HG03575 (cell line): ENCODE measurements around the gene PRKG1.
"Not testable (repeated sequence)": the region's sequence is repeated elsewhere in the genome, so short reads cannot be mapped to it uniquely, and the experiment has no call there.

Experiments
- ATAC-seq: cut with Tn5 transposase; IDR thresholded peaks from one replicate; pipeline ENCODE4 v1.9.1; 2021; ENCODE audit not compliant: unreplicated experiment, insufficient number of reproducible peaks, low FRiP score; ENCODE audit errors: extremely low read depth

PRKG1 gene

GRCh38 chr10:51427758-51428157, 353.5 kb downstream of the PRKG1 start:
- ATAC-seq = no peak

- ATAC-seq = no peak
These were observed 356.2 kb downstream of the PRKG1 start for GRCh38 chr10:51430506-51430905.

- no peak for ATAC-seq
These were observed 359.7 kb downstream of the PRKG1 start for GRCh38 chr10:51433949-51434475.

GRCh38 chr10:51436805-51437204, 362.5 kb downstream of the PRKG1 start:
- ATAC-seq = no peak

GRCh38 chr10:51439645-51440044, 365.4 kb downstream of the PRKG1 start:
- no peak for ATAC-seq

GRCh38 chr10:51445588-51445987, 371.3 kb downstream of the PRKG1 start:
- no peak for ATAC-seq

- ATAC-seq = no peak
These were observed 372.8 kb downstream of the PRKG1 start for GRCh38 chr10:51447119-51447518.

GRCh38 chr10:51455762-51456161, 381.5 kb downstream of the PRKG1 start:
- ATAC-seq = not testable (repeated sequence)

- no peak for ATAC-seq
These were observed 385.2 kb downstream of the PRKG1 start for GRCh38 chr10:51459476-51459875.

GRCh38 chr10:51462076-51462779, 387.9 kb downstream of the PRKG1 start:
- no peak for ATAC-seq

- ATAC-seq = no peak
These were observed 394.1 kb downstream of the PRKG1 start for GRCh38 chr10:51468424-51468823.

GRCh38 chr10:51469686-51470085, 395.4 kb downstream of the PRKG1 start:
- ATAC-seq = no peak

GRCh38 chr10:51471271-51471670, 397.0 kb downstream of the PRKG1 start:
- no peak for ATAC-seq

- no peak for ATAC-seq
These were observed 397.9 kb downstream of the PRKG1 start for GRCh38 chr10:51472154-51472553.

- ATAC-seq = no peak
These were observed 405.4 kb downstream of the PRKG1 start for GRCh38 chr10:51479711-51480110.

- ATAC-seq = no peak
These were observed 411.4 kb downstream of the PRKG1 start for GRCh38 chr10:51485668-51486067.

- no peak for ATAC-seq
These were observed 413.3 kb downstream of the PRKG1 start for GRCh38 chr10:51487576-51487975.

- ATAC-seq = no peak
These were observed 414.6 kb downstream of the PRKG1 start for GRCh38 chr10:51488766-51489408.

GRCh38 chr10:51498424-51498823, 424.1 kb downstream of the PRKG1 start:
- no peak for ATAC-seq

- no peak for ATAC-seq
These were observed 427.1 kb downstream of the PRKG1 start for GRCh38 chr10:51501396-51501795.
